GM12891 (cell line): Measurements from ENCODE around the gene ACADM.

Source experiments
- DNase-seq: peaks from one replicate; pipeline ENCODE4 v3.0.0; 2011; ENCODE audit warnings: low spot score; ENCODE audit not compliant: insufficient read length
- FAIRE-seq: peaks from 2 replicates; lab custom pipeline; 2011; peaks lifted over from hg19 to GRCh38; lab: Jason Lieb, UNC
- PAX5 ChIP-seq: IDR thresholded peaks from 2 replicates; pipeline ENCODE4 v1.6.1; 2011; ENCODE audit warnings: low read length, moderate library complexity, mild to moderate bottlenecking; ENCODE audit not compliant: insufficient read depth, severe bottlenecking
- POLR2A ChIP-seq: IDR thresholded peaks from 2 replicates; pipeline ENCODE4 v1.6.1; 2011; ENCODE audit warnings: low read depth, low read length, control low read depth
- POLR2AphosphoS5 ChIP-seq: IDR thresholded peaks from 2 replicates; pipeline ENCODE4 v1.6.1; 2011; ENCODE audit warnings: low read depth, low read length, control low read depth
- POU2F2 ChIP-seq: IDR thresholded peaks from 2 replicates; pipeline ENCODE4 v1.6.1; 2011; ENCODE audit warnings: low read depth, mild to moderate bottlenecking, control low read depth, low read length, moderate library complexity
- SPI1 ChIP-seq: IDR thresholded peaks from 2 replicates; pipeline ENCODE4 v1.6.1; 2011; ENCODE audit warnings: low read depth, low read length, control low read depth
- TAF1 ChIP-seq: IDR thresholded peaks from 2 replicates; pipeline ENCODE4 v1.6.1; 2011; ENCODE audit warnings: low read depth, low read length, control low read depth

ACADM gene

DNA sequence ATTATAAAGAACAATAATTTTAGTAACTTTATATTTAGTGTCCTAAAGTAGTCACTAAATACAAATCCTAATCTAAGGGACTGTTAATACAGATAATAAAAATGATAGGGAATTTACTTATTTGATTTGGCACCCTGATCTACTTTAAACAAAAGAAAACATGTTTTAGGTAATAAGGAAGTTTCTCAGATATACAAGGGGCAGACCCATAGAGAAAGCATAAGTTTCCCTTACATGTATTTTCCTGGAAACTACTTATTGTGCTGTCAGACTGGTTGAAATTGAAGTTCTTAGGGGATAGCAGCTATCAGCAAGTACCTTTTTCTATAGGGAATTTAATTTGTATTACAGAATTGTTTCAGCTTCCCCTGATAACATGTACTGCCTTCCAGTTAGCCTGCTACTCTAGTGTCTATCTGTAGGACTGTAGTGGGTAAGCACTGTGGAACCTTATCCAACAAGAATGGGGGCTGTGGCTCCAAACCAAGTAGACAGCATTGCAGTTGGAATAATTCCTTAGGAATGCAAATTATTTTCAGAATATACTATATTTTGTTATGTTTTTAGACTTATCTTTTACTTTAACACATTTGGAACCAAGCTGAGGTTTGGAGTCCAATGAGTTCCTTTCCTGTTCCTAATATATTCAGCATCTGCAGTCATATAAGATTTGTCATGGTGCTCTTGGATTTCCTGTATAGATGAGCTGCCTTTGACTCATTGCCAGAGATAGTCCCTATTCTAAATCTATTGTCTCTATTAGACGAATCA is 86.9 kb downstream of the ACADM start:
- FAIRE-seq: no peak
- DNase-seq: no peak

GRCh38 chr1:75812065-75812464 is 87.6 kb downstream of the ACADM start:
- FAIRE-seq: no peak

More for the DNA sequence above, 86.9 kb downstream of the ACADM start:
- TF ChIP-seq TAF1: no peak
- TF ChIP-seq POU2F2: no peak
- no peak for TF ChIP-seq POLR2AphosphoS5

More at GRCh38 chr1:75812065-75812464, 87.6 kb downstream of the ACADM start:
- no peak for DNase-seq
- no peak for TF ChIP-seq POLR2A
- TF ChIP-seq TAF1: no peak
- no peak for TF ChIP-seq SPI1
- TF ChIP-seq POU2F2: no peak
- TF ChIP-seq PAX5: no peak
- no peak for TF ChIP-seq POLR2AphosphoS5
